Measurements from ENCODE around the gene NFKBIE. TPM values are rescaled to one million over a fixed set of nuclear protein-coding genes. Genes with fewer than 3 reads are reported as not detected.
"Not testable (repeated sequence)": the region's sequence is repeated elsewhere in the genome, so short reads cannot be mapped to it uniquely, and the experiment has no call there.

NFKBIE gene, protein sequence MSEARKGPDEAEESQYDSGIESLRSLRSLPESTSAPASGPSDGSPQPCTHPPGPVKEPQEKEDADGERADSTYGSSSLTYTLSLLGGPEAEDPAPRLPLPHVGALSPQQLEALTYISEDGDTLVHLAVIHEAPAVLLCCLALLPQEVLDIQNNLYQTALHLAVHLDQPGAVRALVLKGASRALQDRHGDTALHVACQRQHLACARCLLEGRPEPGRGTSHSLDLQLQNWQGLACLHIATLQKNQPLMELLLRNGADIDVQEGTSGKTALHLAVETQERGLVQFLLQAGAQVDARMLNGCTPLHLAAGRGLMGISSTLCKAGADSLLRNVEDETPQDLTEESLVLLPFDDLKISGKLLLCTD
- 1 to 10 TPM; 9.1 to 9.6 TPM for total RNA-seq

DNA sequence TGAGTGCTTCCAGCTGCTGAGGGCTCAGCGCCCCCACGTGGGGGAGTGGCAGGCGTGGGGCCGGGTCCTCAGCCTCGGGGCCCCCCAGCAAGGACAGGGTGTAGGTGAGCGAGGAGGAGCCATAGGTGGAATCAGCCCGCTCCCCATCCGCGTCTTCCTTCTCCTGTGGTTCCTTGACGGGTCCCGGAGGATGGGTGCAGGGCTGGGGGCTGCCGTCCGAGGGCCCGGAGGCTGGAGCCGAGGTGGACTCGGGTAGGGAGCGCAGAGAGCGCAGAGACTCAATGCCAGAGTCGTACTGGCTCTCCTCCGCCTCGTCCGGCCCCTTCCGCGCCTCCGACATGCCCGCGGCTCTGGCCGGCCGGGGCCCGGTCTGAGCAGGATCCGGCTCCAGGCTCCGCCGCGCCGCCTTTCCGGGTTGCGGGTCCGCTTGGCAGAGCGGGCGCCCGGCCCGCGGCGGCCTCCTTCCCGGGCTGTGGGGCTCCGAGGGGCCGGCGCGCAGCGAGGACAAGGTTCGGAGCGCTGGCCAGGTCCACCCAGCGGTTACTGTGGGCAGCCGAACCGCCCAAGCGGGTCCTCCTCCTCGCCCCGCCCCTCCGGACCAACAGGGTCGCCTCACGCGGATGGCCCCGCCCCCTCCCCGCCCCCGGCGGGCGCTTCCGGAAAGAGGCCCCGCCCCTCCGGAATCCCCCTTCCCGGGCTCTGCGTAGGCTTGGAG is at the start of gene NFKBIE:
Gene NFKBIE (minus strand): TSS at position 545 of the 715 bp plus-strand sequence. CDS start 205 bp downstream, at position 340.
- H3K27me3 Mint-ChIP-seq (ENCODE audit: low read depth) = peaks cover 17% of the 10 kb centered on the region
- CTCF ChIA-PET = interaction anchor here (0.7 to 5.0 kb wide), 5 partner anchors 10 to 167 kb away, joined by 3 to 164 read pairs (median 4); partner anchors contain the start of gene HSP90AB1
- H3K27ac Mint-ChIP-seq = peak within 1 kb of the TSS; percentile 95
- peak within 1 kb of the TSS; percentile 96 for H3K4me3 Mint-ChIP-seq
- peaks cover 12% of the 10 kb centered on the region for H3K36me3 Mint-ChIP-seq (ENCODE audit: low read depth)
- no peaks in the 10 kb centered on the region for H3K9me3 Mint-ChIP-seq
- intact Hi-C loops (cut with micrococcal nuclease) = loop anchor here (1.0 kb wide), 9 partner anchors 8 to 492 kb away; partner anchors contain the start of genes AARS2, CDC5L and SLC35B2
- peak; percentile 97 for DNase-seq
- H3K4me1 Mint-ChIP-seq (ENCODE audit: low read depth) = peaks cover 55% of the 10 kb centered on the region

DNA sequence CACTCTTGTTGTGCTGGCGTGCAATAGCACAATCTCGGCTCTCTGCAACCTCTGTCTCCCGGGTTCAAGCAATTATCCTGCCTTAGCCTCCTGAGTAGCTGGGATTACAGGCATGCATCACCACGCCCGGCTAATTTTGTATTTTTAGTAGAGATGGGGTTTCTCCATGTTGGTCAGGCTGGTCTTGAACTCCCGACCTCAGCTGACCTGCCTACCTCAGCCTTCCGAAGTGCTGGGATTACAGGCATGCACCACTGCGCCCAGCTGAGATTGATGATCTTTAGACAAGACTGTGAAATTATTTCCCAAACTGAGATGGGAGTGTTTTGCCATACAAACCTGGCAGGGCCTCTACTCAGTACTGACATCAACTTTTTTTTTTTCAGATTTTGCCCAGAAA is 49.3 kb upstream of the NFKBIE start:
- intact Hi-C loops (cut with micrococcal nuclease) = loop anchor here (5.0 kb wide), 1 partner anchor 92 kb away; the partner anchor contains the start of gene SLC29A1
- not testable (repeated sequence) for H3K27me3 Mint-ChIP-seq (ENCODE audit: low read depth); H3K4me3 Mint-ChIP-seq; H3K27ac Mint-ChIP-seq; H3K9me3 Mint-ChIP-seq; DNase-seq; H3K36me3 Mint-ChIP-seq (ENCODE audit: low read depth)
- H3K4me1 Mint-ChIP-seq (ENCODE audit: low read depth) = peaks cover 17% of the 10 kb centered on the region
- CTCF ChIA-PET = interaction anchor here (0.7 to 3.9 kb wide), 10 partner anchors 10 to 164 kb away, joined by 3 to 41 read pairs (median 4); partner anchors contain the start of gene TMEM151B

DNA sequence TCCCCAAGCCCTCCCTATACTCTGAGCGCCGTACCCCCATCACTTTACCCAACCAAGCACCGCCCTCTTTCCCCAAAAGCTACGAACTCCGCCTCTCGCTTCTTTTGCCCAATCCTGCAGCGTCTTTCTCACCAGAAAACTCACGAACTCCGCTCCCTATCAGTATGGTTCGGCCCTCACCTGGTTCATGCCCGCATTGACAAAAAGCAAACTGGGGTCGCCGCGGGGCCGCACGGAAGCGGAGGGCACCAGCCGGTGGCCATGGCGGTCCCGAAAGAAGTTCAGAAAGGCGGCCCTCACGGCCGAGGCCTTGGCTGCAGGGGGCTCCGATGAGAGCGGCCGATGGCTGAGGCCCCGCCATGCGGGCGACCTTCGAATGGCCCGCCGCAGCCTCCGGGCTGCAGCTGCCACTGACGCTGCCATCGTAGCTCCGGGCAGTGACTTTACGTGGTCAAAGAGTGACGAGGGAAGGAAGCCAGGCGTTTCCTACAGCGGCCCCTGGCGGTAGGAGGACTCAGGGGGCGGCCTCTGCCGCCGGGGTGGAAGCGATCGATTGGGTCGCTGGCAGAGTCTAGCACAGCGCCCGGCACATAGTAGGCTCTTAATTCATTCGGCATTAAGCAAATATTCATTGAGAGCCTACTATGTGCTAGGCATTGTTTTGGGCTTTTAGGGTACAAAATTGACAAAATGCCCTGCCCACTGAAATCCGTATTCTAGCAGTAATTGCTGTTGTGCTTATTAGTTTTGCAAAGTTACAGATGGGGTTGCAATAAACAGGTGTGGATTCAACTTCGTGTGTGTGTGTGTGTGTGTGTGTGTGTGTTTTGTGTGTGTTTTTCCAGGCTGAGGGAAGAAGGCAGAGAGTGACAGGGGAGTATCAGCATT is 47.8 kb upstream of the NFKBIE start, which contains the start of gene AARS2:
Gene AARS2 (minus strand): TSS at position 447 of the 888 bp plus-strand sequence. CDS start 24 bp downstream, at position 423.
- Mint-ChIP-seq H3K4me1 (ENCODE audit: low read depth) (peaks cover 17% of the 10 kb centered on the region), H3K36me3 (ENCODE audit: low read depth) (peaks cover 14% of the 10 kb centered on the region), H3K4me3 (peak within 1 kb of the TSS; percentile 96), H3K27me3 (ENCODE audit: low read depth) (no peaks in the 10 kb centered on the region), H3K27ac (peak within 1 kb of the TSS; percentile 79), H3K9me3 (no peaks in the 10 kb centered on the region)
- CTCF ChIA-PET = interaction anchor here (0.6 to 3.9 kb wide), 25 partner anchors 8 to 151 kb away, joined by 3 to 41 read pairs (median 4); partner anchors contain the start of genes CDC5L and TMEM151B
- DNase-seq = peak; percentile 95
- intact Hi-C loops (cut with micrococcal nuclease) = loop anchor here (1.0 to 5.0 kb wide), 5 partner anchors 25 to 91 kb away; partner anchors contain the start of genes CDC5L, HSP90AB1, NFKBIE and SLC29A1

DNA sequence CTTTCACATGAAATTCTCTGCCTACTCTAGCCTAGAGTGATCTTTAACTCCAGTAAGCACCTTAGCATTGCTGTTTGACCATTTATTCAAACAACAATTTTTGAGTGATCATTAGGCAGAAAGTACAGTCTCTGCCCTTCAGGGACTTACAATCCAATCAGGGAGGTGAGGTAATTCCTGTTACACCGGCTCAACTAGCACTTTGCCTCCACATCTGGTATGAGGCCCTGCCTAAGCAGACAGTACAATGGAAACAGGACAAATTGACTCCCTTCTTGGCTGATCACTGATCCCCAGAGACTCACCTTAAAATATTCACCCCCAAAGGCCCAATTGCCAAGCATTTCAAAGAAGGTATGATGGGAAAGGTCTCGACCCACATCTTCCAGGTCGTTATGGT is 46.4 kb upstream of the NFKBIE start:
- peaks cover 17% of the 10 kb centered on the region for H3K36me3 Mint-ChIP-seq (ENCODE audit: low read depth)
- no peak for DNase-seq
- peaks cover 17% of the 10 kb centered on the region for H3K4me1 Mint-ChIP-seq (ENCODE audit: low read depth)
- H3K9me3 Mint-ChIP-seq = no peaks in the 10 kb centered on the region
- CTCF ChIA-PET = interaction anchor here (0.9 to 3.9 kb wide), 6 partner anchors 10 to 88 kb away, joined by 3 to 41 read pairs (median 6); partner anchors contain the start of gene TMEM151B
- H3K27me3 Mint-ChIP-seq (ENCODE audit: low read depth) = no peaks in the 10 kb centered on the region
- H3K27ac Mint-ChIP-seq = peak overlapping the region; percentile 22
- peak overlapping the region; percentile 96 for H3K4me3 Mint-ChIP-seq
- intact Hi-C loops (cut with micrococcal nuclease) = loop anchor here (5.0 kb wide), 1 partner anchor 89 kb away; the partner anchor contains the start of gene SLC29A1

DNA sequence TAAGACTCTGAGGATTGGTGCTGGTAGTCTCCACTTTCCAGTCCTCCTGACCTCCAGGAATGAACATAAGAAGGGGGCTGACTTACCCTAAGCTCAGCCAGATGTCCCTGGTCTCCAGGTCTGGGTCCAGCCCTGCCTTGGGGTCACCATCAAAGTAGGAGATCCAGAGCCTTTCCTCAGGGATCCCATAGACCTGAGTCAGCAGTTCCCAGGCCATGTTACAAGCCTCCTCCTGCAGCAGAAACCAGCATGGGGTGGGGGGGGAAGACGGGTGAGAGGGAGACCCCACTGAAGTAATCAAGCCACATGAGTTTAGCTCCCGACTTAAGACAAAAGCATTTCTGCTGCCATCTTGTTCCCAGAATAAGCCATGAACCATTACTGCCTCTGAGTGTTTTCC is 46.0 kb upstream of the NFKBIE start:
- DNase-seq = no peak
- peaks cover 17% of the 10 kb centered on the region for H3K36me3 Mint-ChIP-seq (ENCODE audit: low read depth)
- peaks cover 17% of the 10 kb centered on the region for H3K4me1 Mint-ChIP-seq (ENCODE audit: low read depth)
- no peaks in the 10 kb centered on the region for H3K9me3 Mint-ChIP-seq
- H3K27ac Mint-ChIP-seq = no peak overlapping the region
- H3K4me3 Mint-ChIP-seq = no peak overlapping the region
- CTCF ChIA-PET = interaction anchor here (0.9 to 1.0 kb wide), 2 partner anchors 10 to 25 kb away, joined by 3 to 7 read pairs; no protein-coding TSS in a partner anchor
- H3K27me3 Mint-ChIP-seq (ENCODE audit: low read depth) = no peaks in the 10 kb centered on the region
- intact Hi-C loops (cut with micrococcal nuclease) = loop anchor here (5.0 kb wide), 1 partner anchor 89 kb away; the partner anchor contains the start of gene SLC29A1

DNA sequence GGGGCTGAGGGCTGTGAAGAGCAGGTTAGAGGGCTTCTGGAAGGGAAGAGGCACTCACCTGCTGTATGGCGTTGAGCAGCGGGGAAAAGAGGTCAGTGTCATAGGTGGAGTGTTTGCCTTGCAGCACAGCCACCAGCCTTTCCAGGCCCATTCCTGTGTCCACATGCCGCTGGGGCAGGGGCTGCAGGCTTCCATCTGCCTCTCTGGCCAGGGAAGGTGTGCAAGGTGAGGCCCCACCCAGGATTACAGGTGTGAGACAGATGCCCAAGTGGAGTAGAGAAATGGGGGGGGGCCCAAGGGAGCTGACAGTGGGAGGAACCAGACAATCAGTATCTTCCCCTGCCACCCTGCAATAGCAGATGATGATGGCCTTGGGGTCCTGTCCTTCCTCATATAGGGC is 44.9 kb upstream of the NFKBIE start:
- intact Hi-C loops (cut with micrococcal nuclease) = loop anchor here (5.0 kb wide), 1 partner anchor 88 kb away; the partner anchor contains the start of gene SLC29A1
- no peak overlapping the region for H3K27ac Mint-ChIP-seq
- no peaks in the 10 kb centered on the region for H3K27me3 Mint-ChIP-seq (ENCODE audit: low read depth)
- no peak overlapping the region for H3K4me3 Mint-ChIP-seq
- H3K9me3 Mint-ChIP-seq = no peaks in the 10 kb centered on the region
- peaks cover 20% of the 10 kb centered on the region for H3K36me3 Mint-ChIP-seq (ENCODE audit: low read depth)
- CTCF ChIA-PET = interaction anchor here (2.1 kb wide), 1 partner anchor 42 kb away, joined by 10 read pairs; no protein-coding TSS in a partner anchor
- DNase-seq = no peak
- peaks cover 17% of the 10 kb centered on the region for H3K4me1 Mint-ChIP-seq (ENCODE audit: low read depth)

DNA sequence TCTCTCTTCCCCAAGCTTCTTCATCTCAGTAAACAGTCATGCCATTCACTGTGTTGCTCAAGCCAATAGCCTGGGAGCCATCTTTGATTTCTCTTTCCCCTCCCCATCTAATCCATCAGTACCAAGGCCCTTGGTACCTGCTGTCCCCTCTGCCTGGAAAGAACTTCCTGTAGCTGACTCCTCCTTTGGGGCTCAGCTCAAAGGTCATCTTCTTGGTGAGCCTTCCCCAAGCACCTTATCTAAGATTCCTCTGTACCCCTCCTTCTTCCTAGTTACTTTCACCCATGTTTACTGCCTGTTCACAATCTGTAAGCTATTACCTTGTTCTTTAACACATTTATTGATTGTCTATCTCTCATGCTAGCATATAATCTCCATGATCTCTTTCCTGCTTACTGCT is 44.3 kb upstream of the NFKBIE start:
- CTCF ChIA-PET = interaction anchor here (0.6 to 2.1 kb wide), 5 partner anchors 10 to 42 kb away, joined by 3 to 10 read pairs (median 3); no protein-coding TSS in a partner anchor
- Mint-ChIP-seq H3K4me3 (no peak overlapping the region), H3K36me3 (ENCODE audit: low read depth) (peaks cover 23% of the 10 kb centered on the region), H3K4me1 (ENCODE audit: low read depth) (peaks cover 17% of the 10 kb centered on the region), H3K27ac (peak overlapping the region; percentile 22), H3K27me3 (ENCODE audit: low read depth) (no peaks in the 10 kb centered on the region), H3K9me3 (no peaks in the 10 kb centered on the region)
- intact Hi-C loops (cut with micrococcal nuclease) = loop anchor here (5.0 kb wide), 1 partner anchor 87 kb away; the partner anchor contains the start of gene SLC29A1
- no peak for DNase-seq

DNA sequence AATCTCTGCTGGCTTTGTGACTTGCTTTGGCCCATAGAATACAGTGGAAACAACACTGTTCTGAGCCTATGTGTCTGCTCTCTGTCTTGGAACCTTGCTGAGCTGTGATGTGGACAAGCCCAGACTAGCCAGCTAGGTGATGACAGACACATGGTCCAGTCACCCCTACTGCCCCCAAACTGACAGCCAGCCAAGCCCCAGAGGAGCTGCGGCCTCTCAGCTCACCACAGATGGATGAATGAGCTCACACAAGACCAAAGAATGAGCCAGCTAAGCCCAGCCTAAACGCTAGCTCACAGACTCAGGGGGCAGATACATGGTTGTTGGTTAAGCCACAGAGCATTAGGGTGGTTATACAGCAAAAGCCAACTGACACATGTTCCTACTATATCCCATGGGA is 43.7 kb upstream of the NFKBIE start:
- intact Hi-C loops (cut with micrococcal nuclease) = no loop called here
- CTCF ChIA-PET = interaction anchor here (0.6 to 2.1 kb wide), 5 partner anchors 9 to 41 kb away, joined by 3 to 10 read pairs (median 3); no protein-coding TSS in a partner anchor
- no peaks in the 10 kb centered on the region for H3K27me3 Mint-ChIP-seq (ENCODE audit: low read depth)
- peaks cover 17% of the 10 kb centered on the region for H3K4me1 Mint-ChIP-seq (ENCODE audit: low read depth)
- no peak overlapping the region for H3K4me3 Mint-ChIP-seq
- H3K27ac Mint-ChIP-seq = peak overlapping the region; percentile 37
- peaks cover 23% of the 10 kb centered on the region for H3K36me3 Mint-ChIP-seq (ENCODE audit: low read depth)
- no peak for DNase-seq
- no peaks in the 10 kb centered on the region for H3K9me3 Mint-ChIP-seq

DNA sequence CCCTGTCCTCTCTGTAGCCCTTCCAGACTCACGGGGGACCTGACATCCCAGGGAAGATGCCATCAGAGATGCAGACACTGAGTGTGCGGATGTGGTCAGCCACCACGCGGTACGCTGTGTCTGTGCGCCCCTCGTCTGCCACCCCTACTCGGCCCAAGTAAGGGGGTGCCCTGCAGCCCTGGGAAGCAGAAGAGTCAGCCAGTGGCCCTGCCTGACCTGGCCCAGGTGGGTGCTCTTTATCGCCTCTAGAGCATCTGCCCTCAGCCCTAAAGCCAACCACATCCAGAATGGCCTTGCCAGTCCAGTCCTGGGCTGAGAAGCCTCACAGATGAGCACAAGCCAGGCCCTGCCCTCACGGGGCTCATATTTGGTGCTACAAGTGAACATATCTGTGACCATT is 41.9 kb upstream of the NFKBIE start:
- Mint-ChIP-seq H3K4me1 (ENCODE audit: low read depth) (peaks cover 8% of the 10 kb centered on the region), H3K36me3 (ENCODE audit: low read depth) (peaks cover 31% of the 10 kb centered on the region), H3K27ac (no peak overlapping the region), H3K4me3 (no peak overlapping the region), H3K9me3 (no peaks in the 10 kb centered on the region), H3K27me3 (ENCODE audit: low read depth) (no peaks in the 10 kb centered on the region)
- intact Hi-C loops (cut with micrococcal nuclease) = no loop called here
- no peak for DNase-seq
- CTCF ChIA-PET = interaction anchor here (7.5 kb wide), 1 partner anchor 39 kb away, joined by 108 read pairs; the partner anchor contains the start of gene TMEM151B

DNA sequence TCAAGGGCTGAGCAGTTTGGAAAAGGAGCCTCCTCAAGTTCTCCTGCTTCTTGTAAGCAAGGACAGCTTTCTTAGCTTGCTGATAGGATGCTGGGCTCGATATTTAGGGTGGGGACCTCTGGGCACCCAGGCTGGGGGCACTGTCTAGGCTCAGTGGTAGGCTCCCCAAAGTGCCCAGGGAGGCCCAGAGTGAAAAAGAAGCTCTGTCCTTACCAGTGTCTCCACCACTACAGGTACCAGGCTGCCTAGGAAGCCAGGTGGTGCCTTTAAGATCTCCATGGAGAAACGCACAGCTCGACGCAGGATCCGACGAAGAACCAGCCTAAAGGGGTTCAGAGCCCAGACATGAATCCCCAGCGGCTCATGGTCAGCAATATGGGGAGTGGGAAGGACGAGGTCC is 41.4 kb upstream of the NFKBIE start:
- Mint-ChIP-seq H3K27ac (no peak overlapping the region), H3K27me3 (ENCODE audit: low read depth) (no peaks in the 10 kb centered on the region), H3K36me3 (ENCODE audit: low read depth) (peaks cover 31% of the 10 kb centered on the region), H3K4me1 (ENCODE audit: low read depth) (peaks cover 3% of the 10 kb centered on the region), H3K4me3 (no peak overlapping the region), H3K9me3 (no peaks in the 10 kb centered on the region)
- CTCF ChIA-PET = interaction anchor here (7.5 kb wide), 1 partner anchor 39 kb away, joined by 108 read pairs; the partner anchor contains the start of gene TMEM151B
- no peak for DNase-seq
- intact Hi-C loops (cut with micrococcal nuclease) = no loop called here
